GM12891 (cell line): ENCODE results near the gene KNDC1.

Experiments used
- POLR2A ChIP-seq: IDR thresholded peaks from 2 replicates; pipeline ENCODE4 v1.6.1; 2011; ENCODE audit warnings: low read depth, low read length, control low read depth
- POLR2AphosphoS5 ChIP-seq: IDR thresholded peaks from 2 replicates; pipeline ENCODE4 v1.6.1; 2011; ENCODE audit warnings: low read depth, low read length, control low read depth
- POU2F2 ChIP-seq: IDR thresholded peaks from 2 replicates; pipeline ENCODE4 v1.6.1; 2011; ENCODE audit warnings: low read depth, mild to moderate bottlenecking, control low read depth, low read length, moderate library complexity
- SPI1 ChIP-seq: IDR thresholded peaks from 2 replicates; pipeline ENCODE4 v1.6.1; 2011; ENCODE audit warnings: low read depth, low read length, control low read depth

- no peak for TF ChIP-seq POU2F2
- no peak for TF ChIP-seq POLR2A
- no peak for TF ChIP-seq POLR2AphosphoS5
- no peak for TF ChIP-seq SPI1
Observed at GRCh38 chr10:133180965-133181639, 21.1 kb downstream of the KNDC1 start.
